Activated T-cell treated with anti-CD3 and anti-CD28 coated beads, Interleukin-2, amount 50 U/mL, for 24 hours (primary cell): ENCODE results near the gene ELMO3.

Source experiments
- DNase-seq: peaks from one replicate; pipeline ENCODE4 v3.0.0-alpha.2; 2020
- H3K27ac Mint-ChIP-seq: 2 replicates; pipeline ENCODE4 v1.8.0; 2020; ENCODE audit warnings: mild to moderate bottlenecking, mixed read lengths
- H3K27me3 Mint-ChIP-seq: 2 replicates; pipeline ENCODE4 v1.8.0; 2020; ENCODE audit warnings: mixed read lengths
- H3K36me3 Mint-ChIP-seq: 2 replicates; pipeline ENCODE4 v1.8.0; 2020; ENCODE audit warnings: low read depth, mixed read lengths
- H3K4me1 Mint-ChIP-seq: 2 replicates; pipeline ENCODE4 v1.8.0; 2020; ENCODE audit warnings: low read depth, mixed read lengths
- H3K4me3 Mint-ChIP-seq: 2 replicates; pipeline ENCODE4 v1.8.0; 2020; ENCODE audit warnings: mild to moderate bottlenecking, moderate library complexity, mixed read lengths
- H3K9me3 Mint-ChIP-seq: 2 replicates; pipeline ENCODE4 v1.8.0; 2020; ENCODE audit warnings: mixed read lengths

Gene ELMO3

DNA sequence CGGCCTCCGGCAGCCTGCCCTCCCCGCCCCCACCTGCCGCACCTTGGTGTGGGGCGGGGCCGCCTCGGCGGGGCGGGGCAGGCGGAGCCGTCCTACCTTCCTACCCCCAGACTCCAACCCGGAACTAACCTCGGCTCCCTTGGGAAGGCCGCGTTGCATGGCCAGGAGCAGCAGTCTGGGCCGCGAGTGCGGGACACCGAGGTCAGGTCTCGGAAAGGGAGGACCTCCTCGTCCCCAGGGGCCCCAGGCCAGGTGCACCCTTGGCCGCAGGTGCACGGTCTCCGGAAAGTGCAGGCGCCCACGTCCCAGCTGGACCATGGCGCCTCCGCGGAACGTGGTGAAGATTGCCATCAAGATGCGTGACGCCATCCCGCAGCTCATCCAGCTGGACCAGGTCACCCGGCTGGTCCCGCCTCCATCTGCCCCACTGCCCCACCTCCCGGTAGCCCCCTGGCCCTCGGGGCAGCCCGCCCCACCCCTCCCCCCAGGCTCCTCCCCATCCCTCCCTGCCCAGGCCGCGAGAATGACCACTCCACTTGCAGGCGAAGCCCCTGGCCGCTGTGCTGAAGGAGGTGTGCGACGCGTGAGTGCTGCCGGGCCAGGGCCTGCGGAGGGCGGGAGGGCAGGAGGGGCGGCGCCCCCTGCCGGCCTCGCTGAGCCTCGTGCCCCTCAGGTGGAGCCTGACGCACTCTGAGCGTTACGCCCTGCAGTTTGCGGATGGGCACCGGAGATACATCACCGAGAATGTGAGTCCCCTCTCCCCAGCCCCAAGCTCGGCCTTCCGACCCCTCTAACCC, at the start of gene ELMO3:
ELMO3 (plus strand) TSS at position 121 of the 797 bp plus-strand sequence; CDS start at position 317, 196 bp downstream.
- no peak within 1 kb of the TSS for H3K4me3 Mint-ChIP-seq

GRCh38 chr16:67149276-67150046, 49.5 kb upstream of the ELMO3 start:
- no peak for DNase-seq
- no peak overlapping the region for H3K27ac Mint-ChIP-seq
- no peaks in the 10 kb centered on the region for H3K9me3 Mint-ChIP-seq
- peaks cover 20% of the 10 kb centered on the region for H3K27me3 Mint-ChIP-seq
- peaks cover 50% of the 10 kb centered on the region for H3K36me3 Mint-ChIP-seq
- H3K4me3 Mint-ChIP-seq: no peak overlapping the region
- H3K4me1 Mint-ChIP-seq: peaks cover 13% of the 10 kb centered on the region

More for the DNA sequence above, at the start of gene ELMO3:
- Mint-ChIP-seq H3K27me3 (no peaks in the 10 kb centered on the region), H3K27ac (peak within 1 kb of the TSS; percentile 55), H3K9me3 (no peaks in the 10 kb centered on the region), H3K36me3 (peaks cover 87% of the 10 kb centered on the region), H3K4me1 (peaks cover 26% of the 10 kb centered on the region)
- DNase-seq: no peak

GRCh38 chr16:67150047-67150832, 48.7 kb upstream of the ELMO3 start:
- peaks cover 15% of the 10 kb centered on the region for H3K4me1 Mint-ChIP-seq
- peaks cover 20% of the 10 kb centered on the region for H3K27me3 Mint-ChIP-seq
- peak overlapping the region; percentile 67 for H3K4me3 Mint-ChIP-seq
- H3K36me3 Mint-ChIP-seq: peaks cover 43% of the 10 kb centered on the region
- H3K9me3 Mint-ChIP-seq: no peaks in the 10 kb centered on the region
- DNase-seq: peak; percentile 70
- no peak overlapping the region for H3K27ac Mint-ChIP-seq

DNA sequence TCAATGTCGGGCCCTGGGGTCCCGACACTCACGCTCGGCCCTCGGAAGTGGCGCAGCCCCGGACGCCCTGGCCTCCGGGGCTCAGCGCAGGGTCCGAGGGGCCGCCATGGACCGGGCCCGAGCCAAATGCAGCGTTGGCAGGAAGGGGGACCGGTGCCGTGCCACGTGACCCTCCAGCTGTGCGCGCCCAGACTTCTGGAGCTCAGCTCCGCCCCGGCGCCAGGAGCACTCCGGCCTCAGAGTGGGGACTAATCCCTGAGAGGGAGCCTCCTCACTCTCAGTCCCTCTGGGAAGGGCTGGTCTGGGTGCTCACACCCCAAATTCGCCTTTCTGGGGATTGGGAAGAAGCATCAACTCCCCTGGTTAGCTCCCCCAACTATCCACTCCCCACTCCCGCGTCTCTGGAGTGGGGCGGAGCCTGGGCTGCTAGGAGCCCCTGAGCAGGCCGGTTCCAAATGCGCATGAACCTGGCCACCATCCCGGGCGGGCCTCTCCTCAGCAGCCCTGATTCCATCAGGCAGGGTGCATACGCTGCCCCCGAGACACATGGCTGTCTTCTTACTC, 48.0 kb upstream of the ELMO3 start, which contains the start of gene B3GNT9:
B3GNT9 (minus strand) TSS at position 166 of the 564 bp plus-strand sequence. CDS start 513 bp downstream, outside the sequence.
- peak within 1 kb of the TSS; percentile 33 for H3K27ac Mint-ChIP-seq
- H3K4me3 Mint-ChIP-seq: peak within 1 kb of the TSS; percentile 67
- H3K36me3 Mint-ChIP-seq: peaks cover 37% of the 10 kb centered on the region
- no peaks in the 10 kb centered on the region for H3K9me3 Mint-ChIP-seq
- DNase-seq: peak; percentile 69
- H3K27me3 Mint-ChIP-seq: peaks cover 20% of the 10 kb centered on the region
- peaks cover 19% of the 10 kb centered on the region for H3K4me1 Mint-ChIP-seq

DNA sequence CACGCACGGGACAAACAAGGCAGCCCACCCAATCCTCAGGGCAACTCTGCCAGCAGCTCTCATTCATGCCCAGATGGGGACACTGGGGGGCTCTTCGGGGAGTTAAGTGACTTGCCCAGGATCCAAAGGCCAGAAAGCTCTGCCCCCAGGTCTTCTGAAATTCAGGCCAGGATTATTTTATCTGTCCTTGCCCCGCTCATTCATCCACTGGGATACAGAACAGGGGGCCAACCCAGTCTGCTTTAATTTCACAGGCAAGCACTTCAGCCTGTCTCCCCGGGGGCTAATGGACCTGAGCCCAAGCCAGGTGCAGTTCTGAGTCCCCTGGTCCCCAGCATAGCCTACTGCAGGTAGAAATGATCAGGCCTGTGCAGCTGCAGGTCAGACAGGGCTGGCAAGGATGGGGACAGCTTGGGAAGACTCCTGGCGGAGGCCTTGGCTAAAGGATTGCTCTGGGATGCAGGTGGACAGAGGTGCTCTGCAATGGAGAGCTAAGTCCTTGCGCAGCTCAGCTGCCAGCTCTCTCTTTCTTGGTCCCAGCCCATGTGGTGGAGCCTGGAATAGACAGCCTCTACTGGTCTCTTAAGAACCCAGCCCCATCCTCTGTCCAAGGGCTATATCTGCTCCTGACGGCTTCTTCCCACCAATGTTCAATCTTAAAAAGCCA, 47.4 kb upstream of the ELMO3 start:
- Mint-ChIP-seq H3K36me3 (peaks cover 30% of the 10 kb centered on the region), H3K9me3 (no peaks in the 10 kb centered on the region), H3K4me3 (peak overlapping the region; percentile 67), H3K4me1 (peaks cover 25% of the 10 kb centered on the region), H3K27me3 (peaks cover 20% of the 10 kb centered on the region), H3K27ac (no peak overlapping the region)
- DNase-seq: no peak

GRCh38 chr16:67154578-67155294, 44.2 kb upstream of the ELMO3 start:
- peaks cover 13% of the 10 kb centered on the region for H3K27me3 Mint-ChIP-seq
- H3K27ac Mint-ChIP-seq: no peak overlapping the region
- H3K4me1 Mint-ChIP-seq: peaks cover 49% of the 10 kb centered on the region
- DNase-seq: no peak
- H3K4me3 Mint-ChIP-seq: peak overlapping the region; percentile 67
- no peaks in the 10 kb centered on the region for H3K9me3 Mint-ChIP-seq
- H3K36me3 Mint-ChIP-seq: peaks cover 6% of the 10 kb centered on the region

DNA sequence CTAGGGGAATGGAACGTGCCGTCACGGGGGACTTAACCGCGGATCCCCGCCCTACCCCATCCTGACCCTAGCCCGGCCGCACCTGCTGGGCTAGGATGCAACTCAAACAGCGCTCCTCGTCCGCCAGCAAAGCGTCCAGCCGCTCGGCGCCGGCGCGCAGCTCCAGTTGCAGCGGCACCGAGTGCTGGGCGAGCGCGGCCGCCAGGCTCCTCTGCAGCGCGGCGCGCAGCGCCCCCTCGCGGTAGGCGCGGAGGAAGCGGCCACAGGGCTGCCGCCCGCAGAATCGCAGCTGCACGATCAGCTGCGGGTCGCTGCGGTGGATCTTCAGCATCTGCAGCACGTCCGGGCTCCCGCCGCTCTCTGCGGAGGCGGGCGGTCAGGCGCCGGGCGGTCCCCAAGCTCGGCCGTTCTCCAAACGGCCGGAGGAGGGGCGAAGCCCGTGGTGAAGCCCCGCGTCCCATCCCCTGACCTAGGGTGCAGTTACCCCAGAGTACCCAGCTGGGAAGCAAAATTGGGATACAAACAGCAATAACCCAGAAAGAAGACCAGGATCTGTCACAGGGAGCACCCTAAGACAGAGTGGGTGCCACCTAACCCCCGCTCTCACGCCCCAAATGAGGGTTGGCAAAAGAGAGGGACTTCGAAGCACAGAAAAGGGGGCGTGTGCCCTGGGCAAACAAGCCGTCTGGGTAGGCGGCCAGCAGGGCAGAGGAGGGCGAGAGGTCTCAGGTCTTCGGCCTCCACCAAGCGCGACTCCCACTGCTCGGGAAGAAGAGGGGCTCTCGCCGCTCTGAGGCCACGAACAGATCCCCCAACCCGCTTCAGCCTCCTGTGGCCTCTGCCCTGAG, 43.4 kb upstream of the ELMO3 start:
- no peak overlapping the region for H3K27ac Mint-ChIP-seq
- H3K4me3 Mint-ChIP-seq: peak overlapping the region; percentile 67
- H3K4me1 Mint-ChIP-seq: peaks cover 52% of the 10 kb centered on the region
- H3K36me3 Mint-ChIP-seq: peaks cover 12% of the 10 kb centered on the region
- H3K9me3 Mint-ChIP-seq: no peaks in the 10 kb centered on the region
- H3K27me3 Mint-ChIP-seq: peaks cover 13% of the 10 kb centered on the region
- peak; percentile 88 for DNase-seq

- Mint-ChIP-seq H3K27ac (no peak overlapping the region), H3K9me3 (no peaks in the 10 kb centered on the region), H3K4me1 (peaks cover 54% of the 10 kb centered on the region), H3K36me3 (peaks cover 17% of the 10 kb centered on the region), H3K27me3 (peaks cover 12% of the 10 kb centered on the region), H3K4me3 (no peak overlapping the region)
- no peak for DNase-seq
Observed at GRCh38 chr16:67156143-67156844, 42.6 kb upstream of the ELMO3 start.

- Mint-ChIP-seq H3K9me3 (no peaks in the 10 kb centered on the region), H3K27ac (peak overlapping the region; percentile 96), H3K36me3 (peaks cover 17% of the 10 kb centered on the region), H3K4me3 (no peak overlapping the region), H3K27me3 (peaks cover 16% of the 10 kb centered on the region), H3K4me1 (peaks cover 61% of the 10 kb centered on the region)
- no peak for DNase-seq
Observed at GRCh38 chr16:67157106-67157748, 41.7 kb upstream of the ELMO3 start.

GRCh38 chr16:67157892-67158635, 40.9 kb upstream of the ELMO3 start:
- no peaks in the 10 kb centered on the region for H3K9me3 Mint-ChIP-seq
- H3K27ac Mint-ChIP-seq: peak overlapping the region; percentile 96
- peaks cover 66% of the 10 kb centered on the region for H3K4me1 Mint-ChIP-seq
- peak overlapping the region; percentile 90 for H3K4me3 Mint-ChIP-seq
- H3K27me3 Mint-ChIP-seq: peaks cover 22% of the 10 kb centered on the region
- H3K36me3 Mint-ChIP-seq: peaks cover 17% of the 10 kb centered on the region
- no peak for DNase-seq
